GM12878 (cell line): ENCODE results near the gene AHR.

Experiments used
- BHLHE40 ChIP-seq, 2 experiments: fragments of 450-650 bp in 1 of 2; IDR thresholded peaks; 2 replicates each; pipeline ENCODE4 v1.6.1; 2011 to 2017; ENCODE audit warnings: low read depth in 2 of 2, borderline replicate concordance in 1 of 2, improper control_type of control experiment in 1 of 2, low read length in 1 of 2, mild to moderate bottlenecking in 1 of 2
- YY1 ChIP-seq: IDR thresholded peaks from 2 replicates; pipeline ENCODE4 v1.6.1; 2011; ENCODE audit warnings: low read depth, mild to moderate bottlenecking, low read length

DNA sequence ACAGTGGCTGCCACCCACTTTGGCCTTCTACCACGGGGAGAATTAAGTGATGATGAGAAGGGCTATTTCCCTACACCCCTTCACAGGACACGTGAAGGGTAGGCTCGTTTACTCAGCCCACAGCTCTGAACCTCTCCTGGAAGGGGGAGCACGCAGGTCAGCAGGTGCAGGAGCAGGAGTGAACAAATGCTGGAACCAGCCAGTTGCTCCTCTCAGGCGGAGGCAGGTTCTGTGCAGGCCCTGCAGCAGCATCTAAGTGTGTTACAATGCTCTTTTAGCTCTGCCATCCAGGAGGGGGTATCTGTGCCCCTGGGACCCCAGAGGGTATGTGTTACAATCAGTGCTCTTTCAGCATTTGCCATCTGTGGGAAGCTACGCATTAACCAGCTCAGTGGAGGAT lies 61.2 kb downstream of the AHR start:
- no peak for TF ChIP-seq YY1
- no peak for TF ChIP-seq BHLHE40 (IDR thresholded peaks at IDR 0.05; ENCODE audit: borderline replicate concordance in 1 of 2, low read depth in 2 of 2, low read length in 1 of 2)
